HG03103 (cell line): ENCODE results near the gene AKAP3.

Source experiments
- ATAC-seq: cut with Tn5 transposase; IDR thresholded peaks from one replicate; pipeline ENCODE4 v1.9.1; 2021; ENCODE audit warnings: low read depth; ENCODE audit not compliant: unreplicated experiment

The AKAP3 gene

GRCh38 chr12:4648501-4649357 lies at the start of gene AKAP3, which contains the start of gene NDUFA9:
AKAP3 (minus strand) TSS chr12:4649051; CDS start chr12:4638196, 10,855 bp downstream.
NDUFA9 (plus strand) TSS chr12:4649114; CDS start chr12:4649127, 13 bp downstream.
- ATAC-seq, result peak; percentile 74

GRCh38 chr12:4690760-4691159 lies 41.9 kb upstream of the AKAP3 start:
- no peak for ATAC-seq

DNA sequence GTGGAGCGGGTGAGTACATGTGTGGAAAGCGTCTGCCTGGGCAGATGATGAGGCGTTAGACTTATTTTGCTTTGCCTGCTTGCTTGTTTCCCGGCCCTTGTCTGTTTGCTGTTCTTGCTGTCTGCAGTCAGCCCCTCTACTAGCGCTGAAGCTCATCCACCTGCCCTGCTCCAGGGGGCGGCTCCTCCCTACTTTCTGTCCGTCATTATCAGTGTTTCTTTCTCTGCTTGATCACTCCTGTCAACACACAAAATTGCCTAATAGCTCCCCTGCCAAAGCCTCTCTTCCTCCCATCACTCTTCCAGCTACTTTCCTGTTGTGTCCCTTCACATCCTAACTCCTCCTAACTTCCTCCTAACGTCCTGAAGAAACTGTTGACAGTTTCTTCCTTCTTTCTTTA lies 36.5 kb upstream of the AKAP3 start:
- ATAC-seq, result no peak

GRCh38 chr12:4681732-4682131 lies 32.9 kb upstream of the AKAP3 start:
- no peak for ATAC-seq

DNA sequence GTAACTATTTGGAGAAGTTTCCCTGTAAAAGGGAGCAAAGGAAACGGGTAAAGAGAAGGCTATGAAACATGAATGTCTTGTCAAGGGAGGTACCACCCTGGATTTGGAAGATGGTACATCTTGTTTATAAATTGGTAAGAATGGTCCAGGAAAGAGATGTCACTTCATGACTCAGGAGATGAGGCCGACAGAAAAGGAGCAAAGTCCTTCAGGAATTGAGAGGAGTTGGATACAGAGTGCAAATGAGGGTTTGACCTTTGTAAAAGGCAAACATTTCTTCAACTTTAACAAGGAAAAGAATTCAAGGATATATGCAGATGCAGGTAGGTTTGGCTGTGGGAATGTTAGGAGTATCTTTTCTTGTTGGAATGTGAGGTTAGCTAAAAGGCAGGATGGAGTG lies 30.9 kb upstream of the AKAP3 start:
- ATAC-seq, result no peak

- no peak for ATAC-seq
These were observed 16.4 kb upstream of the AKAP3 start for GRCh38 chr12:4665236-4665635.

- ATAC-seq, result no peak
These were observed 15.2 kb upstream of the AKAP3 start for GRCh38 chr12:4663971-4664505.

GRCh38 chr12:4653691-4654090 lies 4.8 kb upstream of the AKAP3 start:
- no peak for ATAC-seq

GRCh38 chr12:4653257-4653656 lies 4.4 kb upstream of the AKAP3 start:
- ATAC-seq, result no peak

DNA sequence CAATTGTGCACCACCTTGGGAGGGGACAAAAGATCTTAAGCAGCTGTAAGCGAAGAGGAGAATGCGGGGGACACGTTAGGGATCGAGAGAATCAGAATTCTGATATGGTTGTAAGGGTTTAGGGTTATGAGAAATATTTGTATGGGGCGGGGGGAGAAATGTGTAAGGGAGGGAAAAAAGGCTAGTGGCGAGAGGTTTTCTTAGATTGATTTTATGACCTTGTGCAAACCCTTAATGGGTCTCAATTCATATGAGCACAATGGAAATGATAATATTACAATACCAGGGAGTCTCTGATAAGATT lies 459 bp upstream of the AKAP3 start:
- no peak for ATAC-seq

DNA sequence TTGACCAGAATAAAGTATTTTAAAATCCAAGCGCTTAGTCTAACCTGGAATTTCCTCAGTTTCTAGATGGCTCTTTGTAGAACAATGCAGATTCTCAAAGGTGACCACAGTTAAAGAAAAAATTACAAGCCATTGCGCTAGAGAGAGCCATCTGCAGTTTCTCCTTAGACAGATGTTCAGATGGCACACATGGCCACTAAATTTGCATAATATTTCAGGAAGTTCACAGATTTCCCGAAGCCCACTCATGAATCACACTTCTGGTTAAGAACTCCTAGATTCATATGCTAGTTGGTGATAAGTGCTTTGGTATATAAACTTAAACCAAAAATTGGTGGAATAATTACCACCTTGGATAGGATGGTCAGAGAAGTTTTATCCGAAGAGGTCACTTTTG lies 749 bp downstream of the AKAP3 start:
- no peak for ATAC-seq

GRCh38 chr12:4645023-4645422 lies 3.8 kb downstream of the AKAP3 start:
- ATAC-seq, result no peak

DNA sequence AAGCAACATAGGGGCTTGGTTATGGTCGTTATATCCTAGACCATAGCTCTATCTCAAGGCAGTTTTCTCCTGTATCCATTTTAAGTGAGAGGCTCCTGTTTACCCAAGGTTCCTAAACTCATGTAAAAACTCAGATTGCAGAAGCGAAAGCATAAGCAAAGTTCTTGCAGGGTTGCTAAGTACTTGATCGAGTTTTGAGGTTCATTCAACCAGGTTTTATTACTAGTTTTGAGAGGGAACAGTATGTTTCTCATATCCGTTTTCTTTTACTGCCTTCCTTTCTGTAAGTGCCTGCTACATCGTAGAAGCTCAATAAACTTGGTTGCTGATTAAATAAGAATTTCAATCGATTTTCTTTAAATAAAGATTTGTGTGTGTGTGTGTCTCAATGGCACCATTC lies 5.1 kb downstream of the AKAP3 start:
- ATAC-seq, result no peak

DNA sequence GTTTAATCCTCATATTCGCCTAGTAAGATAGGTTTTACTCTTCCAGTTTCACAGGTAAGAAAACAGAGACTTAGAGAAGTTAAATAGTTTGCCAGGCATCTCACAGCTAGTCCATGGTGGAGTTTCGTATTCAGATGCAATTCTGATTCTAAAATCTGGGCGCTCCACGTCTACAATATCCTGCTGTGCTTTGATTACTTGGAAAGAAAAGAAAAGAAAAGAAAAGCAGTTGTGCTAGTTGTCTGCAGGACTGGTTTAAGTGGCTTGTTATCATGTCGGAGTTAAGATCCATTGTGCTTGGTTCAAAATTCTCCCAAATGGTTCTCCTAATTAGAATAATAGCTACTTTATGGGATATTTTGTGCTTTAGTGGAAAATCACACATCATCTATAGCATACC lies 18.6 kb downstream of the AKAP3 start:
- ATAC-seq, result no peak

- no peak for ATAC-seq
These were observed 20.4 kb downstream of the AKAP3 start for GRCh38 chr12:4628406-4628805.

- no peak for ATAC-seq
These were observed 22.3 kb downstream of the AKAP3 start for GRCh38 chr12:4626543-4626942.

DNA sequence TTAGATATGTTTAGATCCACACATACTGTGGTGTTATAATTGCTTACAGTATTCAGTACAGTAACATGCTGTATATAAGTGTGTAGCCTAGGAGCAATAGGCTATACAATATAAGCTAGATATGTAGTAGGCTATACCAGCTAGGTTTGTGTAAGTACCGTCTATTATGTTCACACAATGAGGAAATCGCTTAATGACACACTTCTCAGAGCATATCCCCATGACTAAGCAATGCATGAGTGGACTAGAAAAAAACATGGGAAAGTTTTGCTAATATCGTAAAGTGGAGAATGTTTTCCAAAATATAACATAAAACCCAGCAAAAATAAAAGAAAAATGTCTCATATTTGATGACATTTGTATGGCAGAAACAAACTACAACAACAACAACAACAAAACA lies 27.3 kb downstream of the AKAP3 start:
- no peak for ATAC-seq

- no peak for ATAC-seq
These were observed 33.2 kb downstream of the AKAP3 start for GRCh38 chr12:4615667-4616066.

DNA sequence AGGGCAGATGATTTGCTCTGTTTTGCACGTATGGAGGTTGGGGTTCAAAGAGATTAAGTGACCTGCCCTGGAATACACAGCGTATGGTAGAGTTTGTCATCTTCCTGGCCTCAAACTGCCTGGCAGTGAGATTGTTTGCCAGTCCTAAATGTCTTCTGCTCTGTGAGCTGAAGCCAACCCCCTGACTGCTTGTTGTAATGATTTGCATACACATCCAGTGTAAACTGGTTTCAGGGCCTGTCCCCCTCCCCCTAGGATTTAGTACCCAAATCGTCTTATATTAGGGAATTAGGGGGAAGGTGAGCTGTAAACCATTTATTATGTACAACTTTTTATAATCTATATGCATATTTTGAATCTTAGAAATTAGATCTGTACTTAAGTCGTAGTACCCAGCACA lies 38.4 kb downstream of the AKAP3 start:
- ATAC-seq, result no peak

DNA sequence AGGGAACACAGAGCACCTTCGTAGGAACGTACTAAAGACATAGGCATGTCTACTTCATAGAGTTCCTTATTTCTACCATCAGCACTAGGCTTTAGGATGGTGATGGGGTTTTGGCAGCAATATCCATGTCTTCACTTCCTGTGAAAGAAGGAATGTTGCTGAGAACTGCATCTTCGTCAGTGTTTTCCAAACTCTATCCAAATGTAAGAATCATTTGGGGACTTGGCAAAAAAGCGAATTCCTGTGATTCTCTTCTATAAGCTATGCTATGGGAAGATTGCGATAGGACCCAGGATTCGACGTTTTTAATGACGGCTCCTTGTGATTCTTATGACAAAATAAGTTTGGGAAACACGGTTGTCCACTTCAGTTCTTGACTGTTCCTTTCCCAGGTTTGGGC lies 39.8 kb downstream of the AKAP3 start:
- ATAC-seq, result no peak

DNA sequence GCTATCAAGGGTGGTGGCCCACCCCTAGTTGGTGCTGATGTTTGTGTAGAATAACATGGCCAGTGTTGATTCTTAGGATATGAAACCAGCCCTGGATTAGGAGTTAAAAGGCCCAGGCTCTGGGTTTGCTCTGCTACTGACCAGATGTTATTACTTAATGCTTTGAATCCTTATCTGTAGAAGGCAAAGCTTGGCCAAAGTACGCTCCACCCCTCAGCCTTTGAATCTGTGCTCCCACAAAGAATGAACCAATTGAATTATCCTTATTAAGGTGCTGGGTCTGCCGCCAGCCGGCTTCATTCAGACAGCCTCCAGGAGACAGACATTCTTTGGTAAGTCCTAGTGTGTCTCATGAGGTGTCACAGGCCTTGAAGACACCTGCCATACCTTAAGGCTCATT lies 41.8 kb downstream of the AKAP3 start:
- no peak for ATAC-seq

DNA sequence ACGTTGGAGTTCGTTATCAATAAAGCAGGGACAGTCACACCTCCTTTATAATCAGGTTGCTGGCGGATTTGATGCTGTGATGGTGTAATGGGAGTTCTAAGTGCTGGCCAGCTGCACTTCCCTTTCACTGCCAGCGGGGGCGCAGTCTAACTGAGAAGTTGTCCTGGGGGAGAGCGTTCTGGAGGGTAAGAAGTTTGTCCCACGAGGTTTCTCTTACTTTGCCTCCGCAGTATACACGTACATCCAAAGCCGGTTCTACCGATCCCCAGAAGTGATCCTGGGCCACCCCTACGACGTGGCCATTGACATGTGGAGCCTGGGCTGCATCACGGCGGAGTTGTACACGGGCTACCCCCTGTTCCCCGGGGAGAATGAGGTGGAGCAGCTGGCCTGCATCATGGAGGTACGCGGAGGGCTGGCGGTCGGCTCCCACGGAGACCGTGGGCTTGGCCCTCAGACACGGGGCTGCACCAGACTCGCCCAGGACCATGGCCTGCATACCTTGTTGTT lies 44.1 kb downstream of the AKAP3 start:
- peak; percentile 89 for ATAC-seq
